GM12801 (cell line): Measurements from ENCODE around the gene GRM7.

Source experiments
- TF ChIP-seq, protein P1 (sequence below): IDR thresholded peaks from one replicate; pipeline ENCODE4 v1.5.1; 2011; ENCODE audit warnings: control low read depth; ENCODE audit not compliant: insufficient read length; ENCODE audit errors: extremely low read depth

Gene GRM7

GRCh38 chr3:7766530-7766929, 905.6 kb downstream of the GRM7 start:
- TF ChIP-seq, protein P1, sequence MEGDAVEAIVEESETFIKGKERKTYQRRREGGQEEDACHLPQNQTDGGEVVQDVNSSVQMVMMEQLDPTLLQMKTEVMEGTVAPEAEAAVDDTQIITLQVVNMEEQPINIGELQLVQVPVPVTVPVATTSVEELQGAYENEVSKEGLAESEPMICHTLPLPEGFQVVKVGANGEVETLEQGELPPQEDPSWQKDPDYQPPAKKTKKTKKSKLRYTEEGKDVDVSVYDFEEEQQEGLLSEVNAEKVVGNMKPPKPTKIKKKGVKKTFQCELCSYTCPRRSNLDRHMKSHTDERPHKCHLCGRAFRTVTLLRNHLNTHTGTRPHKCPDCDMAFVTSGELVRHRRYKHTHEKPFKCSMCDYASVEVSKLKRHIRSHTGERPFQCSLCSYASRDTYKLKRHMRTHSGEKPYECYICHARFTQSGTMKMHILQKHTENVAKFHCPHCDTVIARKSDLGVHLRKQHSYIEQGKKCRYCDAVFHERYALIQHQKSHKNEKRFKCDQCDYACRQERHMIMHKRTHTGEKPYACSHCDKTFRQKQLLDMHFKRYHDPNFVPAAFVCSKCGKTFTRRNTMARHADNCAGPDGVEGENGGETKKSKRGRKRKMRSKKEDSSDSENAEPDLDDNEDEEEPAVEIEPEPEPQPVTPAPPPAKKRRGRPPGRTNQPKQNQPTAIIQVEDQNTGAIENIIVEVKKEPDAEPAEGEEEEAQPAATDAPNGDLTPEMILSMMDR, result no peak

GRCh38 chr3:7779331-7779730, 918.4 kb downstream of the GRM7 start:
- TF ChIP-seq, protein P1, result no peak

DNA sequence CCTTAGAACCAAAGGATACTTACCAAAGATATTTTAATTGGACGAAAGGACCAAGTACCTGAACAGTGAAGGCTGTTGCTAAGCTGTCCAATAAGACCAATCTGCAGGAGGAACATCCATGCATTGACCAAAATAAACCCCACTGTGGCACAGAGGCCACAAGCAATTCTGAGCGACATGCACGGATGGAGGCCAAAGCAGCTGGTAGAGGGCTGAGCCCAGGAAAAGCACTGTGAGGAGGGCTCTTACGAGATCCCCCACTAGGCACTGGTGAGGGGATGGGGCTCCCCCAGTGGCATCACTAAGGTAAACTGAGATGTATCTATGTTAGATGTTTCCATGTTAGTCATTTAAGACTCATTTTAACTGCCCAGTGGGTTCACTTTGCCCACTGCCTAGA, 920.5 kb downstream of the GRM7 start:
- TF ChIP-seq, protein P1, result no peak

DNA sequence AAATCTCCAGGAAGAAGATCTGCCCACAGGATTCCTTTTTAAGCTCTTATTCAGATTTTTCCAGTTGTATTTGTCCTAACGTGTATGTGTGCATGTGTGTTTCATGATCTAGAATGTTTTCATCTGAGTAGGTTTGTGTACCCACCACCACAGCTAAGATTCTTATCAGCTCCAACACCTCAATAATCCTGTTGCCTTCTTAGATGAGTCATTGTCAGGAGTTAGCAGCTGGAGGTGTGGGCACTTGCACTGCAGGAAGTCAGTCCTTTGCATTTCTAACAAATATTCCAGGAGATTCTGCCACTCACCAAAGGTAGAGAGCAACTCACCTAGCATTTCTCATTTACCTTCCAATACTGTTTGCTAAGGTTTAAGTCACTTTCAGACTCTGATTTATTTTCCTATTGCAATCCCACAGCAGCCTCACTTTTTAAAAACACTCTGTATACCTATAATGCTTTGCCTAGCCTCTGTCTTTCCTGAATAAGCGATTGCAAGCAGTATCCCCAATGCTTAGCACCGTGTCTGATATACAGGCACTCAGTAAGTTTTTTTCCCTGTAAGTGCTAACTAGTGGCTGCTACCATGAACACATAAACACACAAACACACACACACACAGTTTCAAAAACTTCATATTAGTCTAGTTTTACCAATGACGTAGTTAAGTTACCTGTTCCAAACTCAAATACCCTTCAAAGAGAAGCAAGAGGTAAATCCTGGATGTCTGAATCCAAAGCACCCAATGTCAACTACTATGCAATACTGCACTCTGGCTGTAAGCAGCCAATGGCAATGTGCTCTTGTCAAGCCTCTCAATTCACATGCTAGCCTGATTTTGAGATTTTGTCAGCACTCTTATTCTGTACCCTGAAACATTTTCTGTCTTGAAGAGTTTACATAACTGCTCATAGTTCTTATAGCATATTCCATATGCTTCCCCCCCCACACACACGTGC, 927.2 kb downstream of the GRM7 start:
- TF ChIP-seq, protein P1, result no peak

DNA sequence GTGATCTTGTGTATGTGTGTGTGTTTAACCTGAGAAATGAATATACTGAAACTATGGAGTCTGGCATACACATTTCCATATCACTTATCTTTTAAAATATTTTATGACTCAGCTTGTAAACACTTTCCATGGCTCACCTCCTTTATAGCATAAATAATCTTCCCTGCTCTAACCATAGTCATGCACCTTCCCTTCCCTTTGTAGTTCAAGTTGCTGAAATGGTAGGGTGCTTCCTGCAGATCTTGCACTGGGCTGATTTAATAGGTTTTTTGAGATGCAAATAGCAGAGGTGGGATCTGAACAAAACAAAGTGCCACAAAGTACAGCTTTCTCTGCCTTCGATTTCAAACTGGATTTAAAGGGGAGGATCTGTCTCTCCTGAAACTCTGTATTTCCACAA, 928.0 kb downstream of the GRM7 start:
- TF ChIP-seq, protein P1, result no peak

GRCh38 chr3:7789324-7789723, 928.4 kb downstream of the GRM7 start:
- TF ChIP-seq, protein P1, result no peak

DNA sequence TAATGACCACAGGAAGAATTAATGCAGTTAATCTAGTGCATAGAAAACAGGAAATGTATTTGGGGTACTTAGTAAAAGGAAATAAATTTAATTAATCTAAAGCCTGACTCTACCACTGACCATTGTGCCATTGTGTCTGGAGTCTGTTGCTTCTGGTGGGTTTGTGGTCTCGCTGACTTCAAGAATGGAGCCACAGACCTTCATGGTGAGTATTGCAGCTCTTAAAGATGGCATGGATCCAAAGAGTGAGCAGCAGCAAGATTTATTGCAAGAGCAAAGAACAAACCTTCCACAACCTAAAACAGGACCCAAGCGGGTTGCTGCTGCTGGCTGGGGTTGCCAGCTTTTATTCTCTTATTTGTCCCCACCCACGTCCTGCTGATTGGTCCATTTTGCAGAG, 929.2 kb downstream of the GRM7 start:
- TF ChIP-seq, protein P1, result no peak
